Erythroblast (primary cell): ENCODE measurements around the gene L2HGDH.

Experiments
- GATA1 ChIP-seq: IDR thresholded peaks from 2 replicates; pipeline ENCODE4 v1.6.1; 2011; ENCODE audit warnings: low read depth, mild to moderate bottlenecking, control low read depth, low read length, moderate library complexity
- POLR2A ChIP-seq: IDR thresholded peaks from 2 replicates; pipeline ENCODE4 v1.6.1; 2011; ENCODE audit warnings: mild to moderate bottlenecking, low read length

DNA sequence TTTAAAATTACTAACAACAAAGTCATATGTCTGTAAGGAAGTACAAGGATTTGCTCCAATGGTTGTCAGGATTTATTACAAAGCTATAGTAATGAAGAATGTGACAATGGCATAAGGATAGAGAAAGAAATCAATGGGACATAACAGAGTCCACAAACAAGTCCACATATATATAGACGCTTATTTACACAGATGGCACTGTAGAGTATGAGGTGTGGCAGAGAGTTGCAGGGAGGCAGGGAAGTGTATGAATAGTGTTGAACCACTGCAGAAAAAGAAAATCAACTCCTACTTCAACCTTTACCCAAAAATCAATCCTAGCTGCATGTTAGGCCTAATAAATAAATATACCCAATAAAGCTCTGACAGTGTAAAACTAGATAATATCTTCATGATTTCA is 102.0 kb downstream of the L2HGDH start:
- TF ChIP-seq POLR2A, result no peak
- no peak for TF ChIP-seq GATA1
